HepG2 (cell line): ENCODE data around the gene SDC1. TPM values are rescaled to one million over a fixed set of nuclear protein-coding genes. Genes with fewer than 3 reads are reported as not detected.
A peak's percentile ranks its signal among the peaks of the same experiment; 100 is the strongest.

Source experiments
- CENPBD1 ChIP-seq: sonication (generic); formaldehyde crosslinking; IDR thresholded peaks from 2 replicates; pipeline ENCODE4 v1.8.0; 2022; ENCODE audit warnings: missing genetic modification reagents, low read depth, mild to moderate bottlenecking, borderline replicate concordance
- CENPT ChIP-seq: sonication (generic); formaldehyde crosslinking; IDR thresholded peaks from 2 replicates; pipeline ENCODE4 v1.8.0; 2022; ENCODE audit warnings: low read depth, mild to moderate bottlenecking, moderate library complexity, missing genetic modification reagents
- CENPX ChIP-seq: sonication (generic); formaldehyde crosslinking; IDR thresholded peaks from 2 replicates; pipeline ENCODE4 v1.9.0; 2021; ENCODE audit warnings: mild to moderate bottlenecking, missing genetic modification reagents, moderate library complexity
- GFI1 ChIP-seq: sonication (generic); formaldehyde crosslinking; IDR thresholded peaks from 2 replicates; pipeline ENCODE4 v1.5.0; 2020; ENCODE audit warnings: missing genetic modification reagents, mild to moderate bottlenecking, borderline replicate concordance
- JUNB ChIP-seq: sonication (generic); formaldehyde crosslinking; IDR thresholded peaks from 2 replicates; pipeline ENCODE4 v1.8.0; 2022; ENCODE audit warnings: missing genetic modification reagents, mild to moderate bottlenecking, borderline replicate concordance
- JUND ChIP-seq: sonication (generic); formaldehyde crosslinking; IDR thresholded peaks from 2 replicates; pipeline ENCODE4 v1.8.0; 2022; ENCODE audit warnings: mild to moderate bottlenecking, missing genetic modification reagents
- KDM6A ChIP-seq: IDR thresholded peaks from 2 replicates; pipeline ENCODE4 v1.6.1; 2016; ENCODE audit warnings: low read depth
- PITX1 ChIP-seq: sonication (generic); formaldehyde crosslinking; IDR thresholded peaks from 2 replicates; pipeline ENCODE4 v1.5.1; 2020; ENCODE audit warnings: mild to moderate bottlenecking, missing genetic modification reagents
- PLSCR1 ChIP-seq: sonication (generic); formaldehyde crosslinking; IDR thresholded peaks from 2 replicates; pipeline ENCODE4 v1.5.0; 2020; ENCODE audit warnings: missing genetic modification reagents, mild to moderate bottlenecking, borderline replicate concordance
- RCOR2 ChIP-seq: IDR thresholded peaks from 2 replicates; pipeline ENCODE4 v1.6.1; 2016; ENCODE audit warnings: missing biosample characterization, missing genetic modification reagents
- SOX13 ChIP-seq, 3 experiments: fragments of 450-650 bp in 1 of 3; sonication (generic) in 1 of 3; formaldehyde crosslinking in 1 of 3; IDR thresholded peaks in 2 of 3; conservative IDR thresholded peaks in 1 of 3; 2 replicates each; pipeline versions ENCODE4 v1.5.0 to v1.6.1; 2016 to 2020; ENCODE audit warnings: antibody characterized with exemption in 1 of 3, mild to moderate bottlenecking in 1 of 3, missing compliant biosample characterization in 1 of 3, missing genetic modification reagents in 1 of 3, moderate library complexity in 1 of 3
- ZFYVE20 ChIP-seq: sonication (generic); formaldehyde crosslinking; IDR thresholded peaks from 2 replicates; pipeline ENCODE4 v1.8.0; 2023; ENCODE audit warnings: low read depth, mild to moderate bottlenecking, moderate library complexity, missing genetic modification reagents, borderline replicate concordance
- ZMAT5 ChIP-seq: sonication (generic); formaldehyde crosslinking; IDR thresholded peaks from 2 replicates; pipeline ENCODE4 v1.5.0; 2020; ENCODE audit warnings: mild to moderate bottlenecking, low read depth, missing genetic modification reagents, borderline replicate concordance
- ZMYM4 ChIP-seq: sonication (generic); formaldehyde crosslinking; IDR thresholded peaks from 2 replicates; pipeline ENCODE4 v1.8.1; 2023; ENCODE audit warnings: mild to moderate bottlenecking, missing genetic modification reagents
- ZNF589 ChIP-seq: sonication (generic); formaldehyde crosslinking; conservative IDR thresholded peaks from 2 replicates; pipeline ENCODE4 v1.8.0; 2022; ENCODE audit warnings: mild to moderate bottlenecking, moderate library complexity, missing genetic modification reagents
- polyA plus RNA-seq, 8 experiments: library from polyadenylated mRNA; depleted of rRNA in 3 of 8; stranded (reverse) in 7 of 8; unstranded in 1 of 8; fragments of >200 nt; fragmentation: Illumina TruSeq in 4 of 8; extraction: Trizol in 4 of 8; gene quantifications; 2 replicates each; pipeline versions ENCODE4 v1.2.1 to v1.2.3, GENCODE V29; 2011 to 2016; ENCODE audit warnings: low read depth in 4 of 8, missing spikeins in 1 of 8, mixed read lengths in 1 of 8; ENCODE audit not compliant: insufficient read depth in 1 of 8
- total RNA-seq, 5 experiments: library from RNA; depleted of rRNA; stranded (reverse); fragments of >200 nt; fragmentation: Illumina TruSeq; extraction: Trizol; gene quantifications; 2 replicates each; pipeline ENCODE4 v1.2.3, GENCODE V29; 2016; ENCODE audit warnings: low read depth in 1 of 5
- TF ChIP-seq, protein P1 (sequence below): sonication (generic); formaldehyde crosslinking; IDR thresholded peaks from 2 replicates; pipeline ENCODE4 v1.4.0; 2020; ENCODE audit warnings: missing genetic modification reagents
- TF ChIP-seq, protein P2 (sequence below): sonication (generic); formaldehyde crosslinking; IDR thresholded peaks from 2 replicates; pipeline ENCODE4 v1.4.0; 2020; ENCODE audit warnings: missing genetic modification reagents, mild to moderate bottlenecking, borderline replicate concordance
- TF ChIP-seq, protein P3 (sequence below): sonication (generic); formaldehyde crosslinking; IDR thresholded peaks from 2 replicates; pipeline ENCODE4 v1.5.0; 2020; ENCODE audit warnings: missing genetic modification reagents
- TF ChIP-seq, protein P4 (sequence below): sonication (generic); formaldehyde crosslinking; IDR thresholded peaks from 2 replicates; pipeline ENCODE4 v1.4.0; 2020; ENCODE audit warnings: mild to moderate bottlenecking, missing genetic modification reagents

The SDC1 gene
- total and polyA plus RNA-seq, 2 of the 13 experiments (the other 11 are each of a cell fraction or from before 2014, with no cell fraction given): 108 to 119 TPM

GRCh38 chr2:20212871-20213503 lies 11.9 kb downstream of the SDC1 start (continued):
- TF ChIP-seq SOX13 (IDR thresholded peaks at IDR 0.05): no peak
- TF ChIP-seq SOX13 (CRISPR knock-in tag; conservative IDR thresholded peaks at IDR 0.05 in 1 of 2, IDR thresholded peaks at IDR 0.05 in 1 of 2): peak in 1 of 2 experiments; percentile 32; a peak in 1 of 4 replicates
- TF ChIP-seq, protein P1, sequence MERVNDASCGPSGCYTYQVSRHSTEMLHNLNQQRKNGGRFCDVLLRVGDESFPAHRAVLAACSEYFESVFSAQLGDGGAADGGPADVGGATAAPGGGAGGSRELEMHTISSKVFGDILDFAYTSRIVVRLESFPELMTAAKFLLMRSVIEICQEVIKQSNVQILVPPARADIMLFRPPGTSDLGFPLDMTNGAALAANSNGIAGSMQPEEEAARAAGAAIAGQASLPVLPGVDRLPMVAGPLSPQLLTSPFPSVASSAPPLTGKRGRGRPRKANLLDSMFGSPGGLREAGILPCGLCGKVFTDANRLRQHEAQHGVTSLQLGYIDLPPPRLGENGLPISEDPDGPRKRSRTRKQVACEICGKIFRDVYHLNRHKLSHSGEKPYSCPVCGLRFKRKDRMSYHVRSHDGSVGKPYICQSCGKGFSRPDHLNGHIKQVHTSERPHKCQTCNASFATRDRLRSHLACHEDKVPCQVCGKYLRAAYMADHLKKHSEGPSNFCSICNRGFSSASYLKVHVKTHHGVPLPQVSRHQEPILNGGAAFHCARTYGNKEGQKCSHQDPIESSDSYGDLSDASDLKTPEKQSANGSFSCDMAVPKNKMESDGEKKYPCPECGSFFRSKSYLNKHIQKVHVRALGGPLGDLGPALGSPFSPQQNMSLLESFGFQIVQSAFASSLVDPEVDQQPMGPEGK (CRISPR knock-in tag): peak; percentile 33
- TF ChIP-seq JUND (CRISPR knock-in tag): no peak
- no peak for TF ChIP-seq CENPT (CRISPR knock-in tag)
- TF ChIP-seq, protein P2, sequence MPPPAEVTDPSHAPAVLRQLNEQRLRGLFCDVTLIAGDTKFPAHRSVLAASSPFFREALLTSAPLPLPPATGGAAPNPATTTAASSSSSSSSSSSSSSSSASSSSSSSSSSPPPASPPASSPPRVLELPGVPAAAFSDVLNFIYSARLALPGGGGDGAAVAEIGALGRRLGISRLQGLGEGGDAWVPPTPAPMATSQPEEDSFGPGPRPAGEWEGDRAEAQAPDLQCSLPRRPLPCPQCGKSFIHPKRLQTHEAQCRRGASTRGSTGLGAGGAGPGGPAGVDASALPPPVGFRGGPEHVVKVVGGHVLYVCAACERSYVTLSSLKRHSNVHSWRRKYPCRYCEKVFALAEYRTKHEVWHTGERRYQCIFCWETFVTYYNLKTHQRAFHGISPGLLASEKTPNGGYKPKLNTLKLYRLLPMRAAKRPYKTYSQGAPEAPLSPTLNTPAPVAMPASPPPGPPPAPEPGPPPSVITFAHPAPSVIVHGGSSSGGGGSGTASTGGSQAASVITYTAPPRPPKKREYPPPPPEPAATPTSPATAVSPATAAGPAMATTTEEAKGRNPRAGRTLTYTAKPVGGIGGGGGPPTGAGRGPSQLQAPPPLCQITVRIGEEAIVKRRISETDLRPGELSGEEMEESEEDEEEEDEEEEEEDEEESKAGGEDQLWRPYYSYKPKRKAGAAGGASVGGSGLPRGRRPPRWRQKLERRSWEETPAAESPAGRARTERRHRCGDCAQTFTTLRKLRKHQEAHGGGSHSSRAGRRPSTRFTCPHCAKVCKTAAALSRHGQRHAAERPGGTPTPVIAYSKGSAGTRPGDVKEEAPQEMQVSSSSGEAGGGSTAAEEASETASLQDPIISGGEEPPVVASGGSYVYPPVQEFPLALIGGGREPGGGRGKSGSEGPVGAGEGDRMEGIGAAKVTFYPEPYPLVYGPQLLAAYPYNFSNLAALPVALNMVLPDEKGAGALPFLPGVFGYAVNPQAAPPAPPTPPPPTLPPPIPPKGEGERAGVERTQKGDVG: peak; percentile 6; the same call in 1 of the 2 replicates
- no peak for TF ChIP-seq CENPX
- 0 out of 2 replicates have a peak, but pooled peaks have one; percentile 16 for TF ChIP-seq GFI1 (CRISPR knock-in tag)
- no peak for TF ChIP-seq KDM6A (CRISPR knock-in tag)
- TF ChIP-seq PITX1: peak; percentile 74; the same call in 1 of the 2 replicates
- TF ChIP-seq, protein P3, sequence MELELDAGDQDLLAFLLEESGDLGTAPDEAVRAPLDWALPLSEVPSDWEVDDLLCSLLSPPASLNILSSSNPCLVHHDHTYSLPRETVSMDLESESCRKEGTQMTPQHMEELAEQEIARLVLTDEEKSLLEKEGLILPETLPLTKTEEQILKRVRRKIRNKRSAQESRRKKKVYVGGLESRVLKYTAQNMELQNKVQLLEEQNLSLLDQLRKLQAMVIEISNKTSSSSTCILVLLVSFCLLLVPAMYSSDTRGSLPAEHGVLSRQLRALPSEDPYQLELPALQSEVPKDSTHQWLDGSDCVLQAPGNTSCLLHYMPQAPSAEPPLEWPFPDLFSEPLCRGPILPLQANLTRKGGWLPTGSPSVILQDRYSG (CRISPR knock-in tag): 0 out of 2 replicates have a peak, but pooled peaks have one; percentile 6
- TF ChIP-seq PLSCR1: no peak
- TF ChIP-seq JUNB (CRISPR knock-in tag): no peak
- TF ChIP-seq ZFYVE20 (CRISPR knock-in tag): no peak
- 0 out of 2 replicates have a peak, but pooled peaks have one; percentile 39 for TF ChIP-seq RCOR2
- TF ChIP-seq ZMAT5 (CRISPR knock-in tag): no peak
- no peak for TF ChIP-seq ZNF589 (CRISPR knock-in tag)
- TF ChIP-seq, protein P4, sequence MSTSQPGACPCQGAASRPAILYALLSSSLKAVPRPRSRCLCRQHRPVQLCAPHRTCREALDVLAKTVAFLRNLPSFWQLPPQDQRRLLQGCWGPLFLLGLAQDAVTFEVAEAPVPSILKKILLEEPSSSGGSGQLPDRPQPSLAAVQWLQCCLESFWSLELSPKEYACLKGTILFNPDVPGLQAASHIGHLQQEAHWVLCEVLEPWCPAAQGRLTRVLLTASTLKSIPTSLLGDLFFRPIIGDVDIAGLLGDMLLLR (CRISPR knock-in tag): peak; percentile 22; the same call in 1 of the 2 replicates
- TF ChIP-seq ZMYM4: peak; percentile 44; the same call in 1 of the 2 replicates
- TF ChIP-seq CENPBD1: no peak
